OCI-LY7 (cell line): ENCODE measurements around the gene MAN1A1. TPM values are rescaled to one million over a fixed set of nuclear protein-coding genes. Genes with fewer than 3 reads are reported as not detected.

Source experiments
- BruUV-seq: library from RNA; stranded (reverse); fragments of 400-500 nt; replicated peaks from 2 replicates; lab custom pipeline; 2021; lab: Mats Ljungman, UMichigan
- CTCF ChIA-PET: fragments of 300-600 bp; sonication (Branson Sonifier 250); formaldehyde crosslinking; loops from one replicate; lab custom pipeline; 2022; ENCODE audit warnings: antibody characterized with exemption; ENCODE audit not compliant: unreplicated experiment; lab: Charles Lee
- POLR2A ChIA-PET: fragments of 300-600 bp; sonication (Branson Sonifier 250); formaldehyde crosslinking; loops from one replicate; lab custom pipeline; 2022; ENCODE audit warnings: antibody characterized with exemption; lab: Charles Lee
- DNase-seq: peaks from one replicate; pipeline ENCODE4 v3.0.0-alpha.2; 2015; ENCODE audit warnings: low spot score
- H2AFZ ChIP-seq: fragments of 200-600 bp; sonication (generic), shearing (Covaris generic); 2 replicates; pipeline ENCODE4 v1.6.1; 2014; ENCODE audit warnings: mild to moderate bottlenecking, antibody characterized with exemption, low read length, moderate library complexity
- H3K27ac ChIP-seq: fragments of 200-600 bp; sonication (generic); 2 replicates; pipeline ENCODE4 v1.5.1; 2014; ENCODE audit warnings: mixed run types, low read depth, mild to moderate bottlenecking, moderate library complexity, low read length, inconsistent platforms; ENCODE audit not compliant: poor library complexity, severe bottlenecking
- H3K36me3 ChIP-seq: fragments of 200-600 bp; sonication (generic); 2 replicates; pipeline ENCODE4 v1.6.1; 2014; ENCODE audit warnings: mild to moderate bottlenecking, antibody characterized with exemption, low read length, moderate library complexity, mixed read lengths; ENCODE audit not compliant: insufficient read depth
- H3K4me1 ChIP-seq: fragments of 200-600 bp; sonication (generic); 2 replicates; pipeline ENCODE4 v1.5.1; 2014; ENCODE audit warnings: mild to moderate bottlenecking, low read length; ENCODE audit not compliant: insufficient read depth, poor library complexity, severe bottlenecking
- H3K4me2 ChIP-seq: fragments of 200-600 bp; sonication (generic); 2 replicates; pipeline ENCODE4 v1.6.1; 2014; ENCODE audit warnings: mild to moderate bottlenecking, low read length
- H3K4me3 ChIP-seq: fragments of 200-600 bp; sonication (generic); 2 replicates; pipeline ENCODE4 v1.5.1; 2014; ENCODE audit warnings: mild to moderate bottlenecking, low read depth, low read length; ENCODE audit not compliant: poor library complexity, severe bottlenecking
- H3K79me2 ChIP-seq: fragments of 200-600 bp; sonication (generic); 2 replicates; pipeline ENCODE4 v1.6.1; 2016; ENCODE audit warnings: low read depth, mild to moderate bottlenecking, low read length, moderate library complexity, mixed read lengths; ENCODE audit not compliant: insufficient read depth
- H3K9me2 ChIP-seq: fragments of 200-600 bp; sonication (generic); 2 replicates; pipeline ENCODE4 v1.6.1; 2016; ENCODE audit warnings: mild to moderate bottlenecking, low read length, mixed read lengths; ENCODE audit not compliant: insufficient read depth
- H3K9me3 ChIP-seq: fragments of 200-600 bp; sonication (generic); 2 replicates; pipeline ENCODE4 v1.6.1; 2014; ENCODE audit warnings: mild to moderate bottlenecking, mixed run types, low read length, mixed read lengths
- H4K20me1 ChIP-seq: fragments of 200-600 bp; sonication (generic); 2 replicates; pipeline ENCODE4 v1.6.1; 2014; ENCODE audit warnings: mild to moderate bottlenecking, antibody characterized with exemption, low read length, moderate library complexity, mixed read lengths; ENCODE audit not compliant: insufficient read depth
- CTCF ChIP-seq: fragments of 200-600 bp; sonication (generic); conservative IDR thresholded peaks from 2 replicates; pipeline ENCODE4 v1.5.1; 2014; ENCODE audit warnings: mild to moderate bottlenecking, antibody characterized with exemption, low read length, moderate library complexity, mixed read lengths
- EZH2phosphoT487 ChIP-seq: fragments of 200-600 bp; sonication (generic); IDR thresholded peaks from 2 replicates; pipeline ENCODE4 v1.6.1; 2018; ENCODE audit warnings: low read depth, borderline replicate concordance, mild to moderate bottlenecking, mixed run types, antibody characterized with exemption, low read length, moderate library complexity, mixed read lengths
- intact Hi-C: fragments of 100-400 bp; cut with micrococcal nuclease; formaldehyde crosslinking; loops from one replicate; pipeline ENCODE4 v1.10.0; 2022; ENCODE audit not compliant: unreplicated experiment
- total RNA-seq, 2 experiments: library from RNA; depleted of rRNA in 1 of 2; stranded (reverse); fragments of >200 nt in 1 of 2; shearing (Covaris generic) in 1 of 2; gene quantifications; 2 replicates each; pipeline ENCODE4 v1.2.3, GENCODE V29; 2014 to 2022

The MAN1A1 gene
- total RNA-seq, 2 experiments from 2014 or later, result 72.4 to 74.3 TPM

GRCh38 chr6:119145111-119145510 lies 204.4 kb downstream of the MAN1A1 start:
- H4K20me1 ChIP-seq, result no peaks in the 10 kb centered on the region
- CTCF ChIA-PET, result no interaction called here
- peaks cover 6% of the 10 kb centered on the region for H3K4me1 ChIP-seq
- no peak for DNase-seq
- BruUV-seq, result no TSS peak
- TF ChIP-seq CTCF, result no peak
- no peak for TF ChIP-seq EZH2phosphoT487
- no peaks in the 10 kb centered on the region for H3K9me3 ChIP-seq
- H3K4me2 ChIP-seq, result no peak overlapping the region
- POLR2A ChIA-PET, result interaction anchor here (0.5 to 0.6 kb wide), 2 partner anchors 217 to 657 kb away, joined by 3 read pairs; no protein-coding TSS in a partner anchor
- no peaks in the 10 kb centered on the region for H3K36me3 ChIP-seq
- no peaks in the 10 kb centered on the region for H3K79me2 ChIP-seq
- H2AFZ ChIP-seq, result no peak overlapping the region; the same call in 1 of the 2 replicates
- no peak overlapping the region for H3K4me3 ChIP-seq
- no peak overlapping the region for H3K27ac ChIP-seq
- intact Hi-C loops, result loop anchor here (5.0 kb wide), 3 partner anchors 597 to 1232 kb away; no protein-coding TSS in a partner anchor
- H3K9me2 ChIP-seq, result no peaks in the 10 kb centered on the region

GRCh38 chr6:119142637-119143036 lies 206.9 kb downstream of the MAN1A1 start:
- Histone ChIP-seq H3K79me2 (no peaks in the 10 kb centered on the region), H2AFZ (no peak overlapping the region), H3K9me2 (no peaks in the 10 kb centered on the region), H3K9me3 (no peaks in the 10 kb centered on the region), H3K4me2 (no peak overlapping the region), H3K36me3 (no peaks in the 10 kb centered on the region), H3K27ac (no peak overlapping the region), H4K20me1 (no peaks in the 10 kb centered on the region), H3K4me1 (peaks cover 4% of the 10 kb centered on the region), H3K4me3 (no peak overlapping the region)
- BruUV-seq, result no TSS peak
- CTCF ChIA-PET, result no interaction called here
- intact Hi-C loops, result no loop called here
- POLR2A ChIA-PET, result no interaction called here
- no peak for TF ChIP-seq EZH2phosphoT487
- TF ChIP-seq CTCF, result no peak
- DNase-seq, result no peak

GRCh38 chr6:119142041-119142440 lies 207.5 kb downstream of the MAN1A1 start:
- Histone ChIP-seq H2AFZ (no peak overlapping the region), H3K4me3 (no peak overlapping the region), H3K4me1 (no peaks in the 10 kb centered on the region), H3K27ac (no peak overlapping the region), H3K9me2 (no peaks in the 10 kb centered on the region), H4K20me1 (no peaks in the 10 kb centered on the region), H3K4me2 (no peak overlapping the region), H3K79me2 (no peaks in the 10 kb centered on the region), H3K9me3 (no peaks in the 10 kb centered on the region), H3K36me3 (no peaks in the 10 kb centered on the region)
- intact Hi-C loops, result no loop called here
- DNase-seq, result no peak
- no TSS peak for BruUV-seq
- no peak for TF ChIP-seq CTCF
- no peak for TF ChIP-seq EZH2phosphoT487
- ChIA-PET CTCF (no interaction called here), POLR2A (interaction anchor here (0.7 to 1.0 kb wide), 2 partner anchors 9 to 17 kb away, joined by 3 read pairs; no protein-coding TSS in a partner anchor)
